Erythroblast (primary cell): ENCODE results near the gene PTPRD.

ENCODE experiments used
- GATA1 ChIP-seq: IDR thresholded peaks from 2 replicates; pipeline ENCODE4 v1.6.1; 2011; ENCODE audit warnings: low read depth, mild to moderate bottlenecking, control low read depth, low read length, moderate library complexity
- POLR2A ChIP-seq: IDR thresholded peaks from 2 replicates; pipeline ENCODE4 v1.6.1; 2011; ENCODE audit warnings: mild to moderate bottlenecking, low read length

GRCh38 chr9:9536523-9536922, 1076.3 kb downstream of the PTPRD start:
- TF ChIP-seq POLR2A (no peak), GATA1 (no peak)
